Chondrocyte (in vitro differentiated cells): ENCODE results near the gene NF1. TPM values are rescaled to one million over a fixed set of nuclear protein-coding genes. Genes with fewer than 3 reads are reported as not detected.

Experiments
- DNase-seq: peaks from one replicate; pipeline ENCODE4 v3.0.0; 2021; ENCODE audit warnings: mixed read lengths, low spot score
- H3K27ac Mint-ChIP-seq: one replicate; pipeline ENCODE4 v1.8.0; 2021; ENCODE audit warnings: mild to moderate bottlenecking, moderate library complexity, mixed read lengths; ENCODE audit not compliant: unreplicated experiment
- H3K27me3 Mint-ChIP-seq: 2 replicates; pipeline ENCODE4 v1.8.0; 2021; ENCODE audit warnings: low read depth, mixed read lengths
- H3K36me3 Mint-ChIP-seq: 2 replicates; pipeline ENCODE4 v1.8.0; 2021; ENCODE audit warnings: low read depth, mixed read lengths
- H3K4me1 Mint-ChIP-seq: 2 replicates; pipeline ENCODE4 v1.8.0; 2021; ENCODE audit warnings: low read depth, mild to moderate bottlenecking, mixed read lengths
- H3K4me3 Mint-ChIP-seq: one replicate; pipeline ENCODE4 v1.8.0; 2021; ENCODE audit warnings: mild to moderate bottlenecking, moderate library complexity, mixed read lengths; ENCODE audit not compliant: unreplicated experiment
- H3K9me3 Mint-ChIP-seq: 2 replicates; pipeline ENCODE4 v1.8.0; 2021; ENCODE audit warnings: low read depth, mixed read lengths
- total RNA-seq: library from RNA; stranded (reverse); gene quantifications from 3 replicates; pipeline ENCODE4 v1.2.1, GENCODE V29; 2021
- TF ChIP-seq, protein P1 (sequence below): fragments of 200-600 bp; sonication (generic); IDR thresholded peaks from 2 replicates; pipeline ENCODE4 v1.5.0; 2021; ENCODE audit warnings: antibody characterized with exemption, mild to moderate bottlenecking, moderate library complexity

The NF1 gene
- total RNA-seq, 1 donor from 2014 or later, result 48.2 TPM

DNA sequence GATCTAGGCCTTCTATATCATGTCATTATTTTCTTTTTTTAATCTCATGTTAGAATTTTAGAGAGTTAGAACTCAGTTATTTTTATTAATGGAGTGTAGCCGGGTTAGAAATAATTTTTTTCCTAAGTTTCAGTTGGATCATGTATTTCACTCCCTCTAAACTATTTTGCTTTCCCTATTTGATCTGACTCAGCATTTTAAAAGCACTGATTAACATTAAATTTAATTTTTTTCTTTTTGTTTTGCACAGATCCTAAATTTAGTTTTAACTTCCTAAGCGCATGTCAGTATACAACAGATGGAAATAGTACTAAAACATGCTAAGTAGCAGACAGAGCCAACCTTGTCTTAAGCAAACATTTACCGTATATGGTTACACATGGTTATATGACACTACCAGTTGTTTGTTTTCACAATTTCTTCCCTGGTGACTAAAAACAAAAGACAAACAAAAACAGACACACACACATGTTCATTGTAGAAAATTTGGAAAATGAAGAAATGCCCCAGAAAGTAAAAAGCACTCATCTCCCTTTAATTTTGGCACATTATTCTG, 263.1 kb downstream of the NF1 start:
- Mint-ChIP-seq H3K9me3 (no peaks in the 10 kb centered on the region), H3K4me3 (no peak overlapping the region), H3K27me3 (no peaks in the 10 kb centered on the region), H3K4me1 (no peaks in the 10 kb centered on the region), H3K36me3 (peaks cover 45% of the 10 kb centered on the region), H3K27ac (no peak overlapping the region)
- DNase-seq, result no peak
- TF ChIP-seq, protein P1, sequence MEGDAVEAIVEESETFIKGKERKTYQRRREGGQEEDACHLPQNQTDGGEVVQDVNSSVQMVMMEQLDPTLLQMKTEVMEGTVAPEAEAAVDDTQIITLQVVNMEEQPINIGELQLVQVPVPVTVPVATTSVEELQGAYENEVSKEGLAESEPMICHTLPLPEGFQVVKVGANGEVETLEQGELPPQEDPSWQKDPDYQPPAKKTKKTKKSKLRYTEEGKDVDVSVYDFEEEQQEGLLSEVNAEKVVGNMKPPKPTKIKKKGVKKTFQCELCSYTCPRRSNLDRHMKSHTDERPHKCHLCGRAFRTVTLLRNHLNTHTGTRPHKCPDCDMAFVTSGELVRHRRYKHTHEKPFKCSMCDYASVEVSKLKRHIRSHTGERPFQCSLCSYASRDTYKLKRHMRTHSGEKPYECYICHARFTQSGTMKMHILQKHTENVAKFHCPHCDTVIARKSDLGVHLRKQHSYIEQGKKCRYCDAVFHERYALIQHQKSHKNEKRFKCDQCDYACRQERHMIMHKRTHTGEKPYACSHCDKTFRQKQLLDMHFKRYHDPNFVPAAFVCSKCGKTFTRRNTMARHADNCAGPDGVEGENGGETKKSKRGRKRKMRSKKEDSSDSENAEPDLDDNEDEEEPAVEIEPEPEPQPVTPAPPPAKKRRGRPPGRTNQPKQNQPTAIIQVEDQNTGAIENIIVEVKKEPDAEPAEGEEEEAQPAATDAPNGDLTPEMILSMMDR, result no peak

DNA sequence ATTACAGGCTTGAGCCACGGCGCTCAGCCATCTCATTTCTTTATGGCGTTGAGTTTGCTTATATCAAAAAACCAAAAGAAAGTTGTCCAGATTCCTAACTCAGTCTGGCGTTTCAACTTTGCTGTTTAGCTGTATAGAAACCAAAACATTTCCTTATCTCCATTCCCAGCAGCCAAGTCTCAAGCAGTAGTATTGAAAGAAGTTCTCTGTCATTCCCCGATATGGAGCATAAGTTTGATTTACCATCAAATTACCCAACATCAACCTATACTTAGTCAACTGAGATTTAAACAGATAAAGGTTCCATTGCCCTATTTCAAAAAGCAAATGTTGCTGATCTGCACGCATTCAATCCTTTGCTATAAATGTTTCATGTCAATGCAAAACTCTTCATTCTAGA, 269.2 kb downstream of the NF1 start:
- no peak for DNase-seq
- H3K36me3 Mint-ChIP-seq, result peaks cover 19% of the 10 kb centered on the region
- no peaks in the 10 kb centered on the region for H3K27me3 Mint-ChIP-seq
- TF ChIP-seq, protein P1, result no peak
- H3K4me3 Mint-ChIP-seq, result no peak overlapping the region
- H3K27ac Mint-ChIP-seq, result no peak overlapping the region
- H3K9me3 Mint-ChIP-seq, result no peaks in the 10 kb centered on the region
- peaks cover under 1% of the 10 kb centered on the region for H3K4me1 Mint-ChIP-seq

DNA sequence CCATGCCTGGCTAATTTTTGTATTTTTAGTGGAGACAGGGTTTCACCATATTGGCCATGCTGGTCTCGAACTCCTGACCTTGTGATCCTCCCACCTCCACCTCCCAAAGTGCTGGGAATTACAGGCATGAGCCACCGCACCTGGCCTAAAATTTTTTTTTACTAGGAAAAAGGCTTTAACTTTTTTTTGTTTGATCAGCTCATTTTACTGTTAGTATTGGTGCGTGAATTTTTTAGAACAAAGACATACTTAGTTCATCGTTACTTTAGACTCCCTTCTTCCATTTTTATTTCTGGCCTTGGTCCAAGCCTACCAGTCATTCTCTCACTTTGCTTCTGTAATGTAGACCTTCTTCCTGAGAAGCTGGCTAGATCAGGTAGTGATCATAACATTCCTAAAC, 271.3 kb downstream of the NF1 start:
- no peaks in the 10 kb centered on the region for H3K27me3 Mint-ChIP-seq
- H3K36me3 Mint-ChIP-seq, result peaks cover 10% of the 10 kb centered on the region
- no peak overlapping the region for H3K4me3 Mint-ChIP-seq
- H3K4me1 Mint-ChIP-seq, result peaks cover 4% of the 10 kb centered on the region
- TF ChIP-seq, protein P1, result no peak
- H3K27ac Mint-ChIP-seq, result no peak overlapping the region
- H3K9me3 Mint-ChIP-seq, result no peaks in the 10 kb centered on the region
- no peak for DNase-seq

DNA sequence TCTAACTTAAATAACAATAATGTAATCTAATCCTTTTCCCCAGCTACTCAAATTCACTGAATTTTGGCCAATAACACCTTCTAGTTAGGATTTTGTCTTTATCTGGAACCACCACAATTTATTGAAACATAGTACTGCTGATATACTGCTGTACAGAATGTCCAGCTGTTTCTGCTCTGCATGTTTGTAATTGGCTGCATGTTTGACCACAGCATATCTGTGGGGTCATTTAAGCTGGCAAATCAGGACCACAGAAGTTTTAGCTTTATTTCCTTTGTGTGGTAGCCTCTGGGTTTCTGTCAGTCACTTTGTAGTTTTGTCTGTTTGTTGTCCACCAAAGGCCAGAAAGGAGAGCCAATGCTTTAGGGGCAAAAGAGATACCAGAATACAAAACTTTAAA, 274.5 kb downstream of the NF1 start:
- H3K4me1 Mint-ChIP-seq, result peaks cover 7% of the 10 kb centered on the region
- H3K9me3 Mint-ChIP-seq, result no peaks in the 10 kb centered on the region
- no peak overlapping the region for H3K27ac Mint-ChIP-seq
- peaks cover 4% of the 10 kb centered on the region for H3K36me3 Mint-ChIP-seq
- H3K4me3 Mint-ChIP-seq, result no peak overlapping the region
- no peaks in the 10 kb centered on the region for H3K27me3 Mint-ChIP-seq
- TF ChIP-seq, protein P1, result no peak
- DNase-seq, result no peak

DNA sequence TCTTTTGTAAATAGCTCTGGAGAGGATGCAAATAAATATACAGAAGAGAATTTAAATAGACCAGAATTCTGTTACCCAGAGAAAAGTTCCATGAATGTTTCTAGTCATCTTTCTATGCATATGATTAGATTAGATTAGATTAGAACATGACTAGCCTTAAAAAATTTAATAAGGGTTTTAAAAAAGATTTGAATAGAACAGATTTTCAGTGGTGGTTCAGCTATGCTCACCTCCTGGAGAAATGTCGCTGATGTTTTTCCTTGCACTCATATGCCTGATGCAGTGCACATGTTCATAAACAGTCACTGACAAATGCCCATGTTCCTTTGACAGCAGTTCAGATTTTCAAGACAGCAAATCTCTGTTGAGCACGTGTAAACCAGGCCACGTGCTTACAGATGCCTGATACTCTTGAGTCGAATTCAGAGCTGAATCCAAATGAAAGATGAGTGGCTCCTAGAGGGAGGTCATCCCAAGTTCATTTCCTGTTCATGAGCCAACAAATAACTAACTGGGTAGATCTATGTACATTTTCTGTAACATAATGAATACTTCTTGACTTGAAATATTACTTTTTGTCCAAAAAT, 276.8 kb downstream of the NF1 start:
- no peak for DNase-seq
- TF ChIP-seq, protein P1, result no peak
- Mint-ChIP-seq H3K9me3 (no peaks in the 10 kb centered on the region), H3K36me3 (peaks cover 4% of the 10 kb centered on the region), H3K27ac (no peak overlapping the region), H3K27me3 (no peaks in the 10 kb centered on the region), H3K4me1 (peaks cover 7% of the 10 kb centered on the region), H3K4me3 (no peak overlapping the region)
